ENCODE measurements around the gene KAT6B.
"Not testable (repeated sequence)": the region's sequence is repeated elsewhere in the genome, so short reads cannot be mapped to it uniquely, and the experiment has no call there.

Gene KAT6B

DNA sequence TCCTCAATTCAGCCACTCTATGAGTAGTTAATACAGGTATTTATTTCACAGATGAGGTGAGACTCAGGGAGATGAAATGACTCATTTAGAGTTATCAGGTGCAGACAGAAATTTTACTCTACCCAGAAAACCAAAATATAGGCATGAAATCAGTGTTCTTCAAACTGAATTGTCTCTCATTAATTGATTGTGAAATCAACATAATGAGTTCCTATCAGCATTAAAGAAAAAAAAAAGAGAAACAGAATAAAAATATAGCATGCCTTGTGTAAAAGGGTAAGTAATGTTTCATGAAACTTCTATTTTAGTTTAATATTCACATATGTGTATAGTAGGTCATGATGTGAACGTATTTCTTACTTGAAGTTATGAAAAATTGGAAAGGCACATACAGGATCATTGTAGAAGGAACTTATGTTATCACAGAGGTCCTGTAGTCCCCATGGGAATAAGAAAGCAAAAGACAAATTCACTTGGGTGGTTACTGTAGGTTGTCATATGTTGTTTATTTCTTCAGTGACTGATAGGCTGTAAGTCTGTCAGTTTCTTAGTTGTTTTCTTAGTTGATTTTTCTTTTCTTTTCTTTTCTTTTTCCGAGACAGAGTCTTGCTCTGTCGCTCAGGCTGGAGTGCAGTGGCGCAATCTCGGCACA lies 47.5 kb downstream of the KAT6B start:
- no peak for DNase-seq (ENCODE audit: low read depth)
- no peak overlapping the region for H3K4me3 ChIP-seq (ENCODE audit: control insufficient read depth, low read depth, low read length)
- no peak for TF ChIP-seq CTCF (IDR thresholded peaks at IDR 0.05; ENCODE audit: control insufficient read depth, insufficient read depth, low read depth, low read length, missing control alignments)

GRCh38 chr10:74874649-74875048 lies 48.2 kb downstream of the KAT6B start:
- no peak for TF ChIP-seq CTCF (IDR thresholded peaks at IDR 0.05; ENCODE audit: control insufficient read depth, insufficient read depth, low read depth, low read length, missing control alignments)
- no peak for DNase-seq (ENCODE audit: low read depth)
- no peak overlapping the region for H3K4me3 ChIP-seq (ENCODE audit: control insufficient read depth, low read depth, low read length)

DNA sequence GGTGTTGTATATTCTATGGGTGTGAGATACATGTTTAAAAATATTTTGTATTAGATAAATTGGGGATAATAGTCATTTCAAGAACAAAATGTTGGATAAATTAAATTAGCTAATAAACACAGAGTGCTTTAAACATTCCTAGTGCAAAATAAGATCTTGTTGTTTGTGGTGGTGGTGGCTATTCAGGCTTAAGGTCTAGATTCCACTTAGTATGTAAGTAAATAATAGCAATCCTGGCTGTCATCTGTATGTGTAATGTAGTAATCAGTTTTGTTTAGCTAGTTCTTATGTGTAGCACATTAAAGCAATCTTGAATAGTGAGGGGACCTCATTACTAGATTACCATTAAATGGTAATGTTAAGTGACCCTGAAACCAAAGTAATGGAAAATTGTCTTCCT lies 48.7 kb downstream of the KAT6B start:
- TF ChIP-seq CTCF (IDR thresholded peaks at IDR 0.05; ENCODE audit: control insufficient read depth, insufficient read depth, low read depth, low read length, missing control alignments), result no peak
- DNase-seq (ENCODE audit: low read depth), result no peak
- H3K4me3 ChIP-seq (ENCODE audit: control insufficient read depth, low read depth, low read length), result no peak overlapping the region

DNA sequence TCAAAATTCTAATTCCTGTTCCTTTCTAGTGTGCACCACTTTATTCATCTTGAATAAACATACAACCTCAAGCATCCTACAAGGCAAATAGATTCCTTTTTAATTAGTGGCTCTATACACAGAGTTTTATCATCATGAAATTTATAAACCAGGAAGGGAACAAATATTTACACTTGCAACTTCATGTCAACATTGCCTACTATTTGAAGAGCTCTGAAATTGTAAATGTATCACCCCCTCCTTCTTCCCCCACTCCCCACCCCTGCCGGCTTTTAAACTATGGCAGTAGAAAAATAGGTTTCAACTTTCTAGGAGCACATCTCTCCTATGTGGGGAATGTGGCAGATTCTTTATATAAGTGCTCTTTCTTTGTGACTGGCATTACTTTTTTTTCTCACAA lies 49.6 kb downstream of the KAT6B start:
- no peak for DNase-seq (ENCODE audit: low read depth)
- H3K4me3 ChIP-seq (ENCODE audit: control insufficient read depth, low read depth, low read length), result no peak overlapping the region
- TF ChIP-seq CTCF (IDR thresholded peaks at IDR 0.05; ENCODE audit: control insufficient read depth, insufficient read depth, low read depth, low read length, missing control alignments), result no peak

- DNase-seq (ENCODE audit: low read depth); H3K4me3 ChIP-seq (ENCODE audit: control insufficient read depth, low read depth, low read length): not testable (repeated sequence)
These were observed 50.7 kb downstream of the KAT6B start for GRCh38 chr10:74877054-74877453.

GRCh38 chr10:74877898-74878297 lies 51.5 kb downstream of the KAT6B start:
- no peak for DNase-seq (ENCODE audit: low read depth)
- H3K4me3 ChIP-seq (ENCODE audit: control insufficient read depth, low read depth, low read length), result no peak overlapping the region
- TF ChIP-seq CTCF (IDR thresholded peaks at IDR 0.05; ENCODE audit: control insufficient read depth, insufficient read depth, low read depth, low read length, missing control alignments), result no peak

GRCh38 chr10:74880041-74880440 lies 53.6 kb downstream of the KAT6B start:
- no peak for TF ChIP-seq CTCF (IDR thresholded peaks at IDR 0.05; ENCODE audit: control insufficient read depth, insufficient read depth, low read depth, low read length, missing control alignments)
- no peak overlapping the region for H3K4me3 ChIP-seq (ENCODE audit: control insufficient read depth, low read depth, low read length)

More at GRCh38 chr10:74880041-74880440, 53.6 kb downstream of the KAT6B start:
- no peak for DNase-seq (ENCODE audit: low read depth)
